Measurements from ENCODE around the gene SGF29. TPM values are rescaled to one million over a fixed set of nuclear protein-coding genes. Genes with fewer than 3 reads are reported as not detected.

The SGF29 gene
- total and polyA plus RNA-seq, 2 of the 4 experiments (the other 2 are of a cell fraction) = 4.3 to 7.7 TPM

DNA sequence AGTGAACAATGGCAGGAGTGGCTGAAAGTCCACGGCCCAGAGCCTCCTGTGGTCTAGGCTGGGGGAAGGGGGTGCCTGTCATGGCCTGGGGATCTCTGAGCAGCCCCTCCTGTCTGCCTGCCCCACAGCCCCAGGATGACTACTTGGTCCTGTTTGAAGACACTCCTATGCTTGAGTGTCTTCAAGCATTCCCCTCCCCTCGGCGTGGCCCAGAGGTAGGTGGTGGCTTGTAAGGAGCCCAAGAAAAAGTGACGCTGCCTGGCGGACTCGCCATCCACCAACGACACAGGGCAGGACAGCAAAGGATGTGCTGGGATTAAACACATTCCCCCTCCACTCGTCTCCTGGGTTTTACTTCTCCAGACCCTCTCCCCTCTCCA is 50.5 kb downstream of the SGF29 start:
- 33% methylated on average over 2 of the region's 8 CpGs; no CpG with 5 or more reads in 1 of the 2 experiments for WGBS, 2 experiments (ENCODE audit: extremely low coverage in 2 of 2, insufficient read length in 1 of 2)
- no peak overlapping the region for H3K4me2 ChIP-seq (ENCODE audit: low read depth, low read length)
- H3K4me1 ChIP-seq (ENCODE audit: control insufficient read depth, insufficient read depth, low read length) = no peaks in the 10 kb centered on the region; the same call in 1 of the 2 replicates
- no peaks in the 10 kb centered on the region for H3K36me3 ChIP-seq (ENCODE audit: control insufficient read depth, insufficient read depth, low read length)
- no peak overlapping the region for H2AK9ac ChIP-seq (replicated peaks; ENCODE audit: low read depth, low read length, poor library complexity)
- no peak overlapping the region for H3K4ac ChIP-seq (ENCODE audit: low read depth, low read length)
- in situ Hi-C loops (cut with MboI; ENCODE audit: low sequenced_read_pairs) (loop anchor here (10.0 kb wide), 1 partner anchor 309 kb away; the partner anchor contains the start of gene SBK1), dilution Hi-C loops (cut with HindIII; ENCODE audit: low sequenced_read_pairs, unreplicated experiment) (no loop called here), intact Hi-C loops (cut with micrococcal nuclease) (no loop called here)
- BruUV-seq (replicated peaks) = no TSS peak
- H3K9me1 ChIP-seq (ENCODE audit: insufficient read depth, low read length) = no peaks in the 10 kb centered on the region
- no peak overlapping the region for H4K91ac ChIP-seq (ENCODE audit: insufficient read depth, low read depth, low read length)
- ATAC-seq (ENCODE audit: low read depth) (no peak), DNase-seq (no peak)
- H3K27me3 ChIP-seq (ENCODE audit: control insufficient read depth, insufficient read depth, low read length) = peaks cover 34% of the 10 kb centered on the region
- TF ChIP-seq MAFK (IDR thresholded peaks at IDR 0.05; ENCODE audit: low read depth, low read length) (no peak), RFX5 (IDR thresholded peaks at IDR 0.05; ENCODE audit: low read depth, low read length) (no peak), RCOR1 (IDR thresholded peaks at IDR 0.05; ENCODE audit: insufficient replicate concordance, low read length) (no peak), MXI1 (IDR thresholded peaks at IDR 0.05; ENCODE audit: borderline replicate concordance, low read depth, low read length) (no peak), RAD21 (IDR thresholded peaks at IDR 0.05; ENCODE audit: low read length) (no peak), MAZ (IDR thresholded peaks at IDR 0.05; ENCODE audit: borderline replicate concordance, low read depth, low read length) (no peak), SMC3 (IDR thresholded peaks at IDR 0.05; ENCODE audit: low read depth, low read length) (no peak), CHD1 (IDR thresholded peaks at IDR 0.05; ENCODE audit: low read depth, low read length) (no peak), CEBPB (IDR thresholded peaks at IDR 0.05; ENCODE audit: low read depth, low read length) (no peak), FOS (IDR thresholded peaks at IDR 0.05; ENCODE audit: low read depth, low read length) (no peak), BHLHE40 (IDR thresholded peaks at IDR 0.05; ENCODE audit: low read depth, low read length) (no peak), NFE2L2 (IDR thresholded peaks at IDR 0.05; ENCODE audit: low read depth, low read length) (no peak), POLR2A (IDR thresholded peaks at IDR 0.05; ENCODE audit: low read depth, low read length) (no peak)
- TF ChIP-seq, protein P1, sequence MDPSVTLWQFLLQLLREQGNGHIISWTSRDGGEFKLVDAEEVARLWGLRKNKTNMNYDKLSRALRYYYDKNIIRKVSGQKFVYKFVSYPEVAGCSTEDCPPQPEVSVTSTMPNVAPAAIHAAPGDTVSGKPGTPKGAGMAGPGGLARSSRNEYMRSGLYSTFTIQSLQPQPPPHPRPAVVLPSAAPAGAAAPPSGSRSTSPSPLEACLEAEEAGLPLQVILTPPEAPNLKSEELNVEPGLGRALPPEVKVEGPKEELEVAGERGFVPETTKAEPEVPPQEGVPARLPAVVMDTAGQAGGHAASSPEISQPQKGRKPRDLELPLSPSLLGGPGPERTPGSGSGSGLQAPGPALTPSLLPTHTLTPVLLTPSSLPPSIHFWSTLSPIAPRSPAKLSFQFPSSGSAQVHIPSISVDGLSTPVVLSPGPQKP (IDR thresholded peaks at IDR 0.05; ENCODE audit: borderline replicate concordance, low read depth, low read length) = no peak
- TF ChIP-seq, protein P2, sequence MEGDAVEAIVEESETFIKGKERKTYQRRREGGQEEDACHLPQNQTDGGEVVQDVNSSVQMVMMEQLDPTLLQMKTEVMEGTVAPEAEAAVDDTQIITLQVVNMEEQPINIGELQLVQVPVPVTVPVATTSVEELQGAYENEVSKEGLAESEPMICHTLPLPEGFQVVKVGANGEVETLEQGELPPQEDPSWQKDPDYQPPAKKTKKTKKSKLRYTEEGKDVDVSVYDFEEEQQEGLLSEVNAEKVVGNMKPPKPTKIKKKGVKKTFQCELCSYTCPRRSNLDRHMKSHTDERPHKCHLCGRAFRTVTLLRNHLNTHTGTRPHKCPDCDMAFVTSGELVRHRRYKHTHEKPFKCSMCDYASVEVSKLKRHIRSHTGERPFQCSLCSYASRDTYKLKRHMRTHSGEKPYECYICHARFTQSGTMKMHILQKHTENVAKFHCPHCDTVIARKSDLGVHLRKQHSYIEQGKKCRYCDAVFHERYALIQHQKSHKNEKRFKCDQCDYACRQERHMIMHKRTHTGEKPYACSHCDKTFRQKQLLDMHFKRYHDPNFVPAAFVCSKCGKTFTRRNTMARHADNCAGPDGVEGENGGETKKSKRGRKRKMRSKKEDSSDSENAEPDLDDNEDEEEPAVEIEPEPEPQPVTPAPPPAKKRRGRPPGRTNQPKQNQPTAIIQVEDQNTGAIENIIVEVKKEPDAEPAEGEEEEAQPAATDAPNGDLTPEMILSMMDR (conservative IDR thresholded peaks at IDR 0.05; ENCODE audit: low read depth, low read length) = no peak
- TF ChIP-seq, protein P3, sequence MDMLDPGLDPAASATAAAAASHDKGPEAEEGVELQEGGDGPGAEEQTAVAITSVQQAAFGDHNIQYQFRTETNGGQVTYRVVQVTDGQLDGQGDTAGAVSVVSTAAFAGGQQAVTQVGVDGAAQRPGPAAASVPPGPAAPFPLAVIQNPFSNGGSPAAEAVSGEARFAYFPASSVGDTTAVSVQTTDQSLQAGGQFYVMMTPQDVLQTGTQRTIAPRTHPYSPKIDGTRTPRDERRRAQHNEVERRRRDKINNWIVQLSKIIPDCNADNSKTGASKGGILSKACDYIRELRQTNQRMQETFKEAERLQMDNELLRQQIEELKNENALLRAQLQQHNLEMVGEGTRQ (IDR thresholded peaks at IDR 0.05; ENCODE audit: low read depth, low read length) = no peak
- POLR2A ChIA-PET (ENCODE audit: unreplicated experiment) = no interaction called here
- no peak overlapping the region for H4K8ac ChIP-seq (ENCODE audit: low read depth in 2 of 2, low read length in 2 of 2)
- no peak overlapping the region for H2AFZ ChIP-seq (replicated peaks; ENCODE audit: low read length, poor library complexity)
- no peak overlapping the region for H3K14ac ChIP-seq (replicated peaks; ENCODE audit: low read depth, low read length)
- H2BK5ac ChIP-seq (ENCODE audit: low read depth, low read length, poor library complexity, severe bottlenecking) = no peak overlapping the region
- H3K27ac ChIP-seq (ENCODE audit: insufficient read depth, low read length) = no peak overlapping the region
- no peak overlapping the region for H2AK5ac ChIP-seq (ENCODE audit: low read depth, low read length)
- no peak overlapping the region for H2BK15ac ChIP-seq (ENCODE audit: low read depth, low read length)
- CTCF ChIA-PET = no interaction called here
- no peak overlapping the region for H3K9ac ChIP-seq (ENCODE audit: low read depth, low read length)
- no peak overlapping the region for H3K23ac ChIP-seq (ENCODE audit: low read depth, low read length)
- no peak overlapping the region for H2BK120ac ChIP-seq (ENCODE audit: low read depth, low read length)
- no peak overlapping the region for H3K56ac ChIP-seq (ENCODE audit: extremely low read depth, insufficient read depth, low read length)
- no peaks in the 10 kb centered on the region for H3K79me1 ChIP-seq (ENCODE audit: low read depth in 1 of 2, low read length in 2 of 2)
- H4K5ac ChIP-seq (ENCODE audit: low read depth, low read length) = no peak overlapping the region
- no peaks in the 10 kb centered on the region for H3K9me3 ChIP-seq (ENCODE audit: control insufficient read depth, insufficient read depth, low read length)
- no peak overlapping the region for H3K18ac ChIP-seq (ENCODE audit: low read depth, low read length)
- H2BK20ac ChIP-seq (ENCODE audit: low read depth, low read length) = no peak overlapping the region
- no peak overlapping the region for H3K4me3 ChIP-seq (ENCODE audit: insufficient read depth, low read depth, low read length)
- no peaks in the 10 kb centered on the region for H4K20me1 ChIP-seq (ENCODE audit: insufficient read depth, low read length)

Measured in IMR-90 (cell line).